Uterus (tissue), 4 donors: ENCODE data around the gene SSTR3. TPM values are rescaled to one million over a fixed set of nuclear protein-coding genes. Genes with fewer than 3 reads are reported as not detected.

ENCODE experiments used
- DNase-seq, 2 donors: peaks; one replicate each; pipeline ENCODE4 v3.0.0-alpha.2; 2019 to 2020
- H3K27ac ChIP-seq, 2 donors: fragments of 200-600 bp; sonication (generic); 1 replicate in 1 of 2; 2 replicates in 1 of 2; pipeline ENCODE4 v1.5.1; 2016 to 2018
- H3K27me3 ChIP-seq, 2 donors: fragments of 200-600 bp; sonication (generic); one replicate each; pipeline ENCODE4 v1.5.1; 2018 to 2019; ENCODE audit warnings: control low read depth in 1 of 2
- H3K36me3 ChIP-seq, 2 donors: fragments of 200-600 bp; sonication (generic); one replicate each; pipeline ENCODE4 v1.5.1; 2019; ENCODE audit warnings: control low read depth in 1 of 2
- H3K4me1 ChIP-seq, 2 donors: fragments of 200-600 bp; sonication (generic); one replicate each; pipeline ENCODE4 v1.5.1; 2018 to 2019; ENCODE audit warnings: control low read depth in 1 of 2
- H3K4me3 ChIP-seq, 2 donors: fragments of 200-600 bp; sonication (generic); 1 replicate in 1 of 2; 2 replicates in 1 of 2; pipeline ENCODE4 v1.5.1; 2018 to 2019; ENCODE audit warnings: mild to moderate bottlenecking in 1 of 2
- H3K9me3 ChIP-seq, 2 donors: fragments of 200-600 bp; sonication (generic); one replicate each; pipeline ENCODE4 v1.5.1; 2019; ENCODE audit warnings: control low read depth in 1 of 2
- POLR2A ChIP-seq, 2 donors: fragments of 450-650 bp; IDR thresholded peaks; one replicate each; pipeline ENCODE4 v1.6.1; 2016; ENCODE audit warnings: antibody characterized with exemption in 2 of 2, mild to moderate bottlenecking in 1 of 2, moderate library complexity in 1 of 2
- intact Hi-C: fragments of 100-400 bp; cut with DNase I; formaldehyde crosslinking; loops from one replicate; pipeline ENCODE4 v1.15.1; 2023; ENCODE audit warnings: low total_unique reads
- total RNA-seq, 4 donors: library from RNA; depleted of rRNA in 3 of 4; stranded (reverse); fragments of >200 nt in 3 of 4; gene quantifications; one replicate each; pipeline versions ENCODE4 v1.1.0 to v1.2.4, GENCODE V29; 2014 to 2023
- TF ChIP-seq, protein P1 (sequence below), 4 experiments: fragments of 200-600 bp in 2 of 4; fragments of 450-650 bp in 2 of 4; sonication (generic) in 2 of 4; IDR thresholded peaks; one replicate each; pipeline ENCODE4 v1.5.1; 2016 to 2019; ENCODE audit warnings: antibody characterized with exemption in 4 of 4, mild to moderate bottlenecking in 2 of 4, moderate library complexity in 1 of 4
- donor health status: DM: yes; HTN: yes; CAD: no.

SSTR3 gene
- total RNA-seq, 4 donors from 2014 or later, result under 0.01 to 5.8 (median 3.1) TPM; not detected in 1

DNA sequence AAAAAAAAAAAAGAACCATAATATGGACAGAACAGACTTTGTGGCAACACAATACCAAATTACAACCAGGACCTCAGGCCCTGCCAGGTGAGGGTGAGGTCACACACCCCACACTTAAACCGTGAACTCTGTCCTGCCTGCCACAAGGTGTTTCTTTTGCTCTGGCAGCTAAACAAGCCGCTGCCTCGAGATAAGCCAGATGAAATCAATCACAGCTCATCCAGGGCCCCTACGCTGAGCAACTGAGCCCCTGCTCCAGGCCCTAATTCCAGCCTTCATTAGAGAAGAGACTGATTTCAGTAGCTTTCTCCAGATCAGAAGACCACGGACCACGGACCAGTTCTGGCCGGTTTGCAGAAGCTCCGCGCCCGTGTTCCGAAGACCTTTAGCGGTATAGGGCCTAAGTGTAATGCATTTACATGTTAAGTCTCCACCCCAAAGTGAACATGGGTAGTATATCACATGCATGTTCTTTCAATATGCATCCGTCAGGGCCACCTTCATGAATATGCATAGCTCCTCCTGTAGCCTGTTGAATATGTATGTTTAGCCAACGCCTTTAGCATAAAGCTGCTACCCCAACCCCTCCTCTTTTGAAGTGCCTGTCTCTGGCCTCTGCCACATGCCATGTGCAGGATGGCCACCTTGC is 46.6 kb upstream of the SSTR3 start:
- Histone ChIP-seq H3K4me3 (no peak overlapping the region), H3K9me3 (peaks cover 0 to under 1% of the 10 kb centered on the region in 2 donors), H3K27ac (no peak overlapping the region), H3K4me1 (no peaks in the 10 kb centered on the region), H3K36me3 (no peaks in the 10 kb centered on the region), H3K27me3 (peaks cover 0 to 12% of the 10 kb centered on the region in 2 donors)
- intact Hi-C loops, result no loop called here
- no peak for DNase-seq
- no peak for TF ChIP-seq POLR2A (IDR thresholded peaks at IDR 0.05)
- TF ChIP-seq, protein P1, sequence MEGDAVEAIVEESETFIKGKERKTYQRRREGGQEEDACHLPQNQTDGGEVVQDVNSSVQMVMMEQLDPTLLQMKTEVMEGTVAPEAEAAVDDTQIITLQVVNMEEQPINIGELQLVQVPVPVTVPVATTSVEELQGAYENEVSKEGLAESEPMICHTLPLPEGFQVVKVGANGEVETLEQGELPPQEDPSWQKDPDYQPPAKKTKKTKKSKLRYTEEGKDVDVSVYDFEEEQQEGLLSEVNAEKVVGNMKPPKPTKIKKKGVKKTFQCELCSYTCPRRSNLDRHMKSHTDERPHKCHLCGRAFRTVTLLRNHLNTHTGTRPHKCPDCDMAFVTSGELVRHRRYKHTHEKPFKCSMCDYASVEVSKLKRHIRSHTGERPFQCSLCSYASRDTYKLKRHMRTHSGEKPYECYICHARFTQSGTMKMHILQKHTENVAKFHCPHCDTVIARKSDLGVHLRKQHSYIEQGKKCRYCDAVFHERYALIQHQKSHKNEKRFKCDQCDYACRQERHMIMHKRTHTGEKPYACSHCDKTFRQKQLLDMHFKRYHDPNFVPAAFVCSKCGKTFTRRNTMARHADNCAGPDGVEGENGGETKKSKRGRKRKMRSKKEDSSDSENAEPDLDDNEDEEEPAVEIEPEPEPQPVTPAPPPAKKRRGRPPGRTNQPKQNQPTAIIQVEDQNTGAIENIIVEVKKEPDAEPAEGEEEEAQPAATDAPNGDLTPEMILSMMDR (IDR thresholded peaks at IDR 0.05), result no peak

DNA sequence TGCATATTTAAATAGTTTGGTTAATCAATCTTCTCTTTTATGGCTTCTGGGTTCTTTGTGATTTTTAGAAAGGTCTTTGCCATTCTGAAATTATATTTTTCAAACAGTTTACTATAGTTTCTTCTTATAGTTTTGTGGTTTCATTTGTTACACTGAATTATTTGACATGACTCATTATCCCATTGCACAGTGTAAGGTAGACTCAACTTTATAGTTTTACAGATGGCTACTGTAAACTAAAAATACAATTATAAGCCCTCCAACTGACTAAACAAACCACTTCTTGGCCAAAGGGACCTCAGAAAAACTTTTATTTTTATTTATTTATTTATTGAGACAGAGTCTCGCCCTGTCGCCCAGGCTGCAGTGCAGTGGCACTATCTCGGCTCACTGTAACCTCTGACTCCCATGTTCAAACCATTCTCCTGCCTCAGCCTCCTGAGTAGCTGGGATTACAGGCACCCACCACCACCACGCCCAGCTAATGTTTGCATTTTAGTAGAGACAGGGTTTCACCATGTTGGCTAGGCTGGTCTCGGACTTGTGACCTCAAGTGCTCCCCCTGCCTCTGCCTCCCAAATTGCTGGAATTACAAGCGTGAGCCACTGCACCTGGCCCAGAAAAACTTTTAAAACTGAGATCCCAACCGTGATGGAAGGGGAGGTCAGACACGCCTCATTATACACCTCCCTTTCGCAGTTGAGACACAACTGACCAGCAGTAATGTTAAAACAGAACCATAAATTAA is 45.9 kb upstream of the SSTR3 start:
- TF ChIP-seq, protein P1 (IDR thresholded peaks at IDR 0.05), result no peak
- TF ChIP-seq POLR2A (IDR thresholded peaks at IDR 0.05), result no peak
- intact Hi-C loops, result no loop called here
- no peak for DNase-seq
- Histone ChIP-seq H3K4me3 (no peak overlapping the region), H3K36me3 (no peaks in the 10 kb centered on the region), H3K27ac (no peak overlapping the region), H3K9me3 (no peaks in the 10 kb centered on the region), H3K27me3 (peaks cover 0 to 12% of the 10 kb centered on the region in 2 donors), H3K4me1 (no peaks in the 10 kb centered on the region)

DNA sequence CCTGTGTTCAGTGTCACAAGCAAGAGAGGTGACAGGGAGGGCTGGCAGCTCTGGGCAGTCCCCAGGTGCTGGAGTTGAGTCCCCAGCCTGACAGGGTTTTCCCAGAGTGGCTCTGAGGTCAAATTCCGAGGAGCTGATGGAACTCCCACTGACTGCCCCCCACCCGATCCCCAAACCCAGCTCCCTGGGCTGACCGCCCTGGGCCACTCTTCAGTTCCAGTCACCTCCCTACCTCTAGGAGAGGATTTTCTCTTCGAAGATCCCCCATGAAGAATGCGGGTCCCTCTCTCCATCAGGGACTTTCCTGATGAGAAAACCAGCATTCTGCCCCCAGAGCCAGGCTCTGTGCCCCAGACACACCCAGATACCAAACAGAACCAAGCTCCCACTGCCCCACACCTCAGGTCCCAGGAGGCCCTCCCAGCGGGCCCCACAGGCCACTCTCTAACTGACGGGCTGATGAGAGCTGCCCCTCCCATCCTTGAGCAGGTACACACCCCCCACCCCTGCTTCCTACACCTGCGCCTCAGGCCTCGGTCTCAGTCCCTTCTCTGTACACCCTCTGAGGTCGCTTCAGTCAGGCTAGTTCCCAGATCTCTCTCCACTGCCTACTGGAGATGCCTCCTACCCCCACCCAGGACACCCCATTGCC is 43.9 kb upstream of the SSTR3 start:
- intact Hi-C loops, result no loop called here
- no peaks in the 10 kb centered on the region for H3K36me3 ChIP-seq
- H3K27me3 ChIP-seq, result peaks cover 0 to 12% of the 10 kb centered on the region in 2 donors

DNA sequence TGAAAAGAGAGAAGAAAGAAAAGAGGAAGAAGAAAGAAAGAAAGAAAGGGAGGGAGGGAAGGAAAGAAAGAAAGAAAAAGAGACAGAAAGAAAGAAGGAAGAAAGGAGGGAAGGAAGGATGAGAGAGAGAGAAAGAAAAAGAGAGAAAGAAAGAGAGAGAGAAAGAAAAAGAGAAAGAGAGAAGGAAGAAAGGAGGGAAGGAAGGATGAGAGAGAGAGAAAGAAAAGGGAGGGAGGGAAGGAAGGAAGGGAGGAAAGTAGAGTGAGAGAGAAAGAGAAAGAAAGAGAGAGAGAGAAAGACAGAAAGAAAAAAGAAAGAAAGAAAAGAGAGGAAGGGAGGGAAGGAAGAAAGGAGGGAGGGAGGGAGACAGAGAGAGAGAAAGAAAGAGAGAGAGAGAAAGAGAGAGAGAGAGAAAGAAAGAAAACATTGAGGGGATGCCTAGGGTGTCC is 43.3 kb upstream of the SSTR3 start:
- TF ChIP-seq POLR2A (IDR thresholded peaks at IDR 0.05), result no peak
- TF ChIP-seq, protein P1 (IDR thresholded peaks at IDR 0.05), result no peak
- DNase-seq, result no peak
- intact Hi-C loops, result no loop called here
- Histone ChIP-seq H3K9me3 (no peaks in the 10 kb centered on the region), H3K27ac (no peak overlapping the region), H3K4me3 (no peak overlapping the region), H3K36me3 (no peaks in the 10 kb centered on the region), H3K4me1 (no peaks in the 10 kb centered on the region), H3K27me3 (peaks cover 0 to 12% of the 10 kb centered on the region in 2 donors)

More for the DNA sequence above, 43.9 kb upstream of the SSTR3 start:
- no peak overlapping the region for H3K27ac ChIP-seq
- H3K9me3 ChIP-seq, result no peaks in the 10 kb centered on the region
- H3K4me3 ChIP-seq, result no peak overlapping the region
- no peak for DNase-seq
- no peaks in the 10 kb centered on the region for H3K4me1 ChIP-seq
- TF ChIP-seq, protein P1 (IDR thresholded peaks at IDR 0.05), result no peak
- no peak for TF ChIP-seq POLR2A (IDR thresholded peaks at IDR 0.05)

DNA sequence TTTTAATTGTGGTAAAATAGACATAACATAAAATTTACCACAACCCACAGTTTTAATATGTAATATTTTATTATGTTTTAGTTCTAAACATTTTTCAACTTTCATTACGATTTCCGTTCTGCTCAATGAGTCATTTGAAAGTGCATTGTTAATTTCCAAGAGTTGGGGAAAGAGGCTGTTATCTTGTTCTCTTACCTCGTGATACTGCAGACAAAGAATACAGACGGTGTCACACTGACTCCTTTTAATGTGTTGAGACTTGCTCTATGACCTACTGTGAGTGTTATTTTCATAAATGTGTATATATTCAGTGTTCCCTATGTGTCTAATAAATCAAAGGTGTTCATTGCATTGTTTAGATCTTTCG is 42.6 kb upstream of the SSTR3 start:
- intact Hi-C loops, result no loop called here
- TF ChIP-seq, protein P1 (IDR thresholded peaks at IDR 0.05), result no peak
- no peak for TF ChIP-seq POLR2A (IDR thresholded peaks at IDR 0.05)
- no peak for DNase-seq

More for the DNA sequence above, 42.6 kb upstream of the SSTR3 start:
- Histone ChIP-seq H3K9me3 (no peaks in the 10 kb centered on the region), H3K36me3 (no peaks in the 10 kb centered on the region), H3K4me1 (no peaks in the 10 kb centered on the region), H3K27ac (no peak overlapping the region), H3K27me3 (peaks cover 0 to 12% of the 10 kb centered on the region in 2 donors), H3K4me3 (no peak overlapping the region)
